HG03108 (cell line): ENCODE measurements around the gene NDUFC2.
"Not testable (repeated sequence)": the region's sequence is repeated elsewhere in the genome, so short reads cannot be mapped to it uniquely, and the experiment has no call there.

ENCODE experiments used
- ATAC-seq: cut with Tn5 transposase; IDR thresholded peaks from one replicate; pipeline ENCODE4 v1.9.1; 2021; ENCODE audit warnings: moderate library complexity; ENCODE audit not compliant: unreplicated experiment

Gene NDUFC2

DNA sequence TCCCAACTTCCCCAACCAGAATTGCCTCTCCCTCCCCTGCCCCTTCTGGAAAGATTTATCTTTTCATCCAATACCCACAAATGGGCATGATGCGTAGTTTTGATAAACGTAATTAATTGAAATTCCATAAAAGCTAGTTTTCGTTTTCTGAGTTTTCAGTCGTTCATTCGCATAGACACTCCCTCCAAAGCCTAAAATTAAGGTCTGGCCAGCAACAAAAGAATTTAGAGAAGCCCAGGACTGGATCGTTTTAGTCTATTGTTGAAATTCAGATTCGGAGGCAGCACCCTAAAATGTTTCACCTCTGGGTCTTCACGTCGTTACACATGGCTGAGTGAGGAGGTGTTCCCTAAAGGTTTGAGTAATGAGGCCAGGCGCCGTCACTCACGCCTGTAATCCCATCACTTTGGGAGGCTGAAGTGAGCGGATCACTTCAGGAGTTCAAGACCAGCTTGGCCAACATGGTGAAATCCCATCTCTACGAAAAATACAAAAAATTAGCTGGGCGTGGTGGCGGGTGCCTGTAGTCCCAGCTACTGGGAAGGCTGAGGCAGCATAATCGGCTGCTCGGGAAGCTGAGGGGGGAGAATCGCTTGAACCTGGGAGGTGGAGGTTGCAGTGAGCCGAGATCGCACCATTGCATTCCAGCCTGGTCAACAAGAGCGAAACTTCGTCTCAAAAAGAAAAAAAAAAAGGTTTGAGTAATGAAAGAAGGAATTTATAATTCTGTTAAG lies 589 bp upstream of the NDUFC2 start:
- no peak for ATAC-seq

DNA sequence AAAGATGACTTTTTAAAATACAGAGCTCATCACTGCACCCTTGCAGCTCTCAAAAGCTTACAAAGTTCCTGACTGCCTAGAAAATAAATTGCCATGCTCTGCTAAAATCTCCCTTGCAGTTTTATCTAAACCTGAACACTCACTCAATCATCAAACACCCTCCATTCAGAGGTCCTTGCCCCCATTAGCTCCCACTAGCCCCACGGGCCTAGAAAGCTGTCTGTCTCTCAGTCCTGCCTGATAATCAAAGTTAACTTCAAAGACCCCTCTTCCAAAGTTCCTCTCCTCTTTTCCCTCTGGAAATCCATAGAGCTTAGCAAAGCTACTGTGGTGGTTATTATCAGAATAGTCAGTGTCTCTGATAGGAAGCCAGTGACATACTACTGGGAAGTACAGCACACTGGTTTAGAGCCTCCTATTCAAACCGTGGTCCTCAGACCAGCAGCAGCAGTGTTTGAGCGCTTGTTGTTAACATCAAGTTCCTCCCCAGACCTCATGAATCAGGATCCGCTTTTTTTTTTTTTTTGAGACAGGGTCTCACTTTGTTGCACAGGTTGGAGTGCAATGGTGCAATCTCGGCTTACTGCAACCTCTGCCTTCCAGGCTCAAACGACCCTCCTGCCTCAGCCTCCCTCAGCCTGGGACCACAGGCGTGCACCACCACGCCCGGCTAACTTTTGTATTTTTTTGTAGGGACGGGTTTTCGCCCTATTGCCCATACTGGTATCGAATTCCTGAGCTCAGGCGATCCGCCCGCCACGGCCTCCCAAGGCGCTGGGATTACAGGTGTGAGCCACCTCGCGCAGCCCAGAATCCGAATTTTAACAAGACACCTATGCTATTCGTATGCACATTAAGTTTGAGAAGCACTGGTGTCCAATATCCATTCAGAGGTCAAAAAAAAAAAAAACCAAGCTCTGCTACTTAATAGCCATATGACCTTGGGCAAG lies 1.2 kb downstream of the NDUFC2 start:
- ATAC-seq, result no peak

DNA sequence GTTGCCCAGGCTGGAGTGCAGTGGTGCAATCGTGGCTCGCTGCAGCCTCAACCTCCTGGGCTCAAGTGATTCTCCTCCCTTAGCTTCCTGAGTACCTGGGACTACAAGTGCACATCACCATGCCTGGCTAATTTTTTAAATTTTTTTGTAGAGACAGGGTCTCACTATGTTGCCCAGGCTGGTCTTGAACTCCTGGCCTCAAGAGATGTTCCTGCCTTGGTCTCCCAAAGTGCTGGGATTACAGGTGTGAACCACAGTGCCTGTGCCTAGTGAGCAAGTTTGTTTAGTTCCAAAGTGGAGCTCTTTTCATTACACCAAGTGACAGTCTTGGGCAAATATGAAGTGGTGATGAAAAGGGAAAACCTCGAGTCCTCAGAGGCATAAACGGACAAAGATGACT lies 2.1 kb downstream of the NDUFC2 start:
- not testable (repeated sequence) for ATAC-seq

DNA sequence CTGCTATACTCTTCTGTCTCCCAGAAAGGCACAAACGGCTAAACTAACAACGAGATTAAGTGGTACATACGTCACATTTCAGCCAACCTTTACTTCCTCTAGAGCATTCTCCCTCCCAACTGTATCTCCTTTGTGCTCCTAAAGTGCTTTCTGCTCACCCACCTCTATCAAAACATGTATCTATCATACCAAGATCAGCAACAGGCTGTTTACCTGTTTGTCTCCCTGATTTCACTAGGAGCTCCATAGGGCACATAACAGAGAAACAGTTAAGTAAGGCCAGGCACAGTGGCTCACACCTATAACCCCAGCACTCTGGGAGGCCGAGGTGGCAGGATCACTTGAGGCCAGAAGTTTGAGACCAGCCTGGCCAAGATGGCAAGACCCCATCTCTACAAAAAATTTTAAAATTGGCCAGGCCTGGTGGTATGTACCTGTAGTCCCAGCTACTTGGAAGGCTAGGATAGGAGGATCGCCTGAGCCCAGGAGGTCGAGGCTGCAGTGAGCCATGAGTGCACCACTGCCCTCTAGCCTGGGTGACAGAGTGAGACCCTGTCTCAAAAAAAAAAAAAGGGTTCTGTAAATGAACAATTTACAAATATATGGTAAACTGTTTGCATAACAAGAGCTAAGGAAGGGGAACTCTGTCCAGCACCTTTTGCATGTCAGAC lies 2.8 kb downstream of the NDUFC2 start:
- ATAC-seq, result no peak

DNA sequence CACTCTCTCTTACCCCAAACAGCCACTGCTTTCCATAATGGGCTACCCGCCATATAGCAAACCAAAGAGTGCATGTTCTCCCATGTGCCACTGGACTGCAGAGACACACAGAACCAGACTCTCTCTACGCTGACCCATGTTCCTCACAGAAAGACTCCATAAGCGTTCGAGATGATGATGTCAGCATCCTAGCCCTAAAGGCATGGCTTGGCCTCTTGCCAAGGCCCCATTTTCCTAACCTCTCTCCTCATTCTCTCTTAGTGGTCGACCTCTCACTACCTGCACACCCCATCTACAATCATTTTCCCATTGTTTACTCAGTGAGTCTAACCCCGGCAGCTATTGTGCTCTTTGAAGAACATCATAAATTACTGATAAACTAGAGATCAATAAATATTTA lies 4.9 kb downstream of the NDUFC2 start:
- no peak for ATAC-seq

DNA sequence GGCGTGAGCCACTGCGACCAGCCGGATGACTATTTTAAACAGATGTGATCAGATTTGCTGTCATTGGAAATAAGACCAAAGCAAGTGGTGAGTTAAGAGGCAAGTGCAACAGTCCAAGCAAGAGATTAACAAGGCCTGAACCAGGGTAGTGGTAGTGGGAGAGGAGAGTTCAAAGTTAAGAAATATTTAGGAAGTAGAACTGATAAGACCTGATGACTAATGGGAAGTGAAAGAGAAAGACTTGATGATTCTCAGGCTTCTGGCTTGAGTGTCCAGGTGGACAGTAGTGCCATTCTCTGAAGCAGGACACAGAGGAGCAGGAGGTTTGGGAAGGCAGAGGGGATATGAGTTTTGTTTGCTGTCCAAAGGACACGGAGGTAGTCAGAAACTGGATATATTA lies 7.2 kb downstream of the NDUFC2 start:
- ATAC-seq, result no peak

DNA sequence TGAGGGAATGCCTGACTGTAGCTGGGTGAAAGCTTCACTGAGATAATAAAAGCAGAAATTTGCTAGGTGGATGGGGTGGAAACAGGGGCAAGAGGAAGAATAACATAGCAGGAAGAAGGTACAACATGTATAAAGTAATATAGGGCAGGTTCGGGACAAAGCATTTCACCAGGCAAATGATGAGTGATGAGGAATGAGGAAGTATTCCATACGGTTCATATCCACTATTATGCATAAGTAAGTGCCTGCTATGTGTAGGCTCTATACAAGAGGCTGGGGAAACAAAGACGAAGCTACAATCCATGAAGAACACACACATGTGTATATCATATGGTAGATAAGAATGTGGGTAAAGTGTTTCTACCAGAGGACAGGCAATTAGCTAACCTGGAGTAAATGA lies 7.9 kb downstream of the NDUFC2 start:
- ATAC-seq, result no peak

DNA sequence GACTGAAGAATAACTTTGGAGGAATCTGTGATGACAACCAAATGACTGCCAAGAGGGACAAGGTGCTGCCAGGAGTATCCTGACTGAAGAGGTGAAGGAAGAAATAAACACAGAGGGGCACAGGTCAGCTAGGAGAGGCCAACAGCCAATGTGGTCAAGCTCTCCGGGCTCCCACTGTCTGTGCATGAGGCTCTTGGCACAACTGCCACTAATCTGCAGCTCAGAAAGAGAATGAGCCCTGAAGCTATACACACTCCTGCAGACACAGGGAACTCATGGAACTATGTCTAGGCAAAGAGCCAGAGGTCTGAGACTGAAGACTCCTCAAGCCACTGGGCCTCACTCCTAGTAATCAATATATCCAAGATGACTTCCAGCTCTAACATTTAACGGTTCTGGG lies 9.0 kb downstream of the NDUFC2 start:
- ATAC-seq, result no peak

DNA sequence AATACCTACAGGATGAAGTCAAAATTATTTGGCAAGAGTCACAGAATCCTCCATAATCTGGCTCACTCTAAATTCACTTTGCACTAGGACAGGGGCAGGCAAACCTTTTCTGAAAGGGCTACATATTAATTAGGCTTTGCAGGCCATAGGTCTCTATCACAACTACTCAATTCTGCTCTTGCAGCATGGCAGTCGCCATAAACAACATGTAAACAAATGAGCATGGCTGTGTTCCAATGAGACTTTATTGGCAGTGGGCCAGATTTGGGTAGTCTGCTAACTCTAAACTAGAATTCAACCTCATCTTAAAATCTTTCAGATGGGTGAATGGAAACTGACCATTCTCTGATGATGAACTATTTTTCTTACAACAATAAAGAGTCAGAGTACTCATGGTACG lies 10.2 kb downstream of the NDUFC2 start:
- ATAC-seq, result no peak

DNA sequence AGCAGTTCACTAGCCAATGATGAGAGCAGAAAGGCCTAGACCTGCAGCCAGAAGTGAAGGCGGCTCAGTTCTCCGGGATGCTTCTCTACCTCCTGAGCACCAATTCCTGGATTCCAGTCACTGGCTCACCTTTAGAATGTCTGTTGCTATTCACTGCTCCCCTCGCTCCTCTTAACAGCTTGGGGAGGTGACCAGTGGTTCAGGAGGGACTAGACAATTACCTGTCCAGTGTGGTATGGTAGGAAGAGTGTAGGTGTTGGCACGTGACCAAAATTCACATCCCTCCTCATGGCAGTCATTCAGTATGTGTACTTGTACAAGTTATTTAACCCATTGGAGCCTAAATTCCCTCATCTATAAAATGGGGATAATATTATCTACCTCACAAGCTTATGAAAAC lies 12.0 kb downstream of the NDUFC2 start:
- no peak for ATAC-seq

DNA sequence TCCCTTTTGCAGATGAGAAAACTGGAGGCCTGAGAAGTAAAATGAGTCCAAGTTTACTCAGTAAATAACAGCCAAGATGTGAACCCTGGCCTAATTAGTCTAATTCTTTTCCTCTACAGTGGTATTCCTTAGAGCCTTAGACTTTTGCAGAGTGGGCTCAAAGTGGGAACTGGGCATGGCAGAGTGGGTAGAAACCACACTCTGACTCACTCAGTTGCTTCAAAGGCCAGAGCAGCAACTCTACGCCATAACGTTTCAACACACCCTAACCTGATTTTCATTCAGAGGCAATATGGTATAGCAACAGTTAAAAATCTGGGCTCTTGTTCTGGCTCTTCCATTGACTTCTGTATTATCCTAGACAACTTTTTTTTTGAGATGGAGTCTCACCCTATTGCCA lies 13.2 kb downstream of the NDUFC2 start:
- no peak for ATAC-seq

DNA sequence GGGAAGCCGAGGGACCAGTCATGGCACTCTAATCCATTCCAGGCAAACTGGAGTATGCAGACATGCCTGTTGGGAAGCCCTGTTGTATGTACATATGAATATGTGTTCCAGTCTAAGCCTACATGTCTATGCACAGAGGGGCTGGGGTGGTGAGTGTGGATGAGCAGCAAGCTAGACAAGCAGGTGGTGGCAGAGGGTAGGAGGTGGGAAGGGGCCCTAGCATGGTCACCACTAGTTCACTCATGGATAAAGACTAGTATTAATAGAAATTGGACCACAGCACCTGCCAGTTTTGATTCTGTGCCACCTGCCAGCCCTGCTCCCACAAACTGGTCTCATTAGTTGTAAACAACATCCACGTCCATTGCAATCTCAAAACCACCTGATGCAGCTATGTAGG lies 14.5 kb downstream of the NDUFC2 start:
- ATAC-seq, result no peak

DNA sequence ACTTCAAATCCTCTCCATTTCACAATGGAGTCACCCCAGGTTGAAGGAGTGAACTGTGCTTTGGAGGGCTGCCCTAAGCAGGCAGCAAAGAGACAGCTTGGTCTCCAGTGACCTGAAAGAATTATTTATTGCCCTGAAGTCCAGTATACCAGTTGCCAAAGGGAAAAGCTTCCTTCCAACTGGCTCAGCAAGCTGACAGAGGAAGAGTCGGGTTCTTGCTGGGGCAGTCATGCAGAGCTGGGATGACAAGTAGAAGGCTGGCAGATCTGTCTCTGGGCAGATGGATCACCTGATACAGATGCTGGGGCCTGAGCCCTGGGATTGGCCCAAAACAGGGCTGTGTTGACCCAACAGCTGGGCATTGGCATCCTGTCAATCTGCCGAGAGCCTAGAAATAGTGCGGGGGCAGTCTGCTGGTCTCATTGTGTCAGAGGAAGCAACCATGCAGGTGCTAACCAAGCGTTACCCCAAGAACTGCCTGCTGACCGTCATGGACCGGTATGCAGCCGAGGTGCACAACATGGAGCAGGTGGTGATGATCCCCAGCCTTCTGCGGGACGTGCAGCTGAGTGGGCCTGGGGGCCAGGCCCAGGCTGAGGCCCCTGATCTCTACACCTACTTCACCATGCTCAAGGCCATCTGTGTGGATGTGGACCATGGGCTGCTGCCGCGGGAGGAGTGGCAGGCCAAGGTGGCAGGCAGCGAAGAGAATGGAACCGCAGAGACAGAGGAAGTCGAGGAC lies 16.1 kb downstream of the NDUFC2 start, which contains the start of gene THRSP:
TSS of gene THRSP (plus strand) at position 422 of the 742 bp plus-strand sequence. CDS start at position 443, 21 bp downstream.
- ATAC-seq, result no peak

DNA sequence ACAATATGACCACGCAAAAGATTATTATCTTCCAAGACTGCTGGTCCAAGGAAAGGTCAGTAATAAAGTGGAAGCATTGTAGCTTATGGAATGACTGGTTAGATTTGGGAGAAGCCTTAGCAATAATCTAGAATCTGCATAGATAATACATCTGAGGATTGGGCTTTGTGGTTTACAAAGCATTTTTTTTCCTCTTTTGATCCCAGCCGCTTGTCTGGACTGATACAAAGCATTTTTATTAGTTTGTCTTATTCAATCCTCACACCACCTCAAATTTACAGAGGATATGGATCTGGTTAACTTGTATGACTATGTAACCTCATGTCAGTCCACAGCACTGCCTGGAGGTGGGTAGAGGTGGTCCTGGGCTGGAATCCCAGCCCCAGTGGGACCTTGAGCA lies 17.0 kb downstream of the NDUFC2 start:
- ATAC-seq, result no peak

DNA sequence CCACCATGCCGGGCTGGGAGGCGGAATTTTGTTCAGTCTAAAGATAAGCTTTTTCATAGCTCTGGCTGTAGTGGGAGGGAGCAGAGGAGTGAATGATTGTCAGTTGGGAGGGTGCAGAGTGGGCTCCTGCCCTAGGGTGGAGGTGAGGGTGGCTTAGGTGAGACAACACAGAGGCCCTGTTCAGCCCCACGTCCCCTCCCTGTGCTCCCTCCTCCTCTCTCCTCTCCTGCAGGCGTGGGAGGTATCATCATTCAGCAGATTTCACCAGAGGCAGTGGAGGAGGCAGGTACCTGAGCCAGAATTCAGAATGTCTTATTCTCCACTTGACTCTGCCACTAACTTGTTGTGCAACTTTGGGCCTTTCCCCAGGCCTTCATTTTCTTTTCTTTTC lies 17.7 kb downstream of the NDUFC2 start:
- no peak for ATAC-seq

DNA sequence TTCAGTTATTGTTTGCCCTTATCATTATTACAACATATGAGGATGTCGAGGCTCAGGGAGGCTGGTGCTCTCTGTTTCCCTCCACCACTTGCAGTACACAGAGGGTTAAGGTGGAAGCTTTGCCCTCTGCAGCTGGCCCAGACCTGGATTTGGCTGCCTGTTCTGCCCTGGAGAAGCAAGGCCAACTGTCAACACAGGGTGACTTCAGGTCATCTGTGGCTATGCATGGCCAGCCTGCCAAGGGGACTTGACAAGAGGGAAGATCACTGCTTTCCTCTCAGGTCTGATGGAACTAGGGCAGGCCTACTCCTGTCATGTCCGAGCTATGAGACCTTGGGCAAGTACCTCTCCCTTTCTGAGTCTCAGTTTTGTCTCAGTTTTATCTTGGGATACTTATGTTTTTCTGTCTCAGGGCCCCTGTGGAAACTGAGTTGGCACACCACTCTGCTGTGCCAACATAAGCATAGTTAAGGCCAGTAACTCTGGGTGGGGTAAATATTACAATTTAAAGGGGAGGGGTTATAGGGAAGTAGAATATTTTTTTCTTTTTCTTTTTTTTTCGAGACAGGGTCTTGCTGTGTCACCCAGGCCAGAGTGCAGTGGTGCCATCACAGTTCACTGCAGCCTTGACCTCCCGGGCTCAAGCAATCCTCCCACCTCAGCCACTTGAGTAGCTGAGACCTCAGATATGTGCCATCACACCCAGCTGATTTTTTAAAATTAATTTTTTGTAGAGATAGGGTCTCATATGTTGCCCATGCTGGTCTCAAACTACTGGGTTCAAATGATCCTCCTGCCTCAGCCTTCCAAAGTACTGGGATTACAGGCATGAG lies 18.4 kb downstream of the NDUFC2 start:
- no peak for ATAC-seq

DNA sequence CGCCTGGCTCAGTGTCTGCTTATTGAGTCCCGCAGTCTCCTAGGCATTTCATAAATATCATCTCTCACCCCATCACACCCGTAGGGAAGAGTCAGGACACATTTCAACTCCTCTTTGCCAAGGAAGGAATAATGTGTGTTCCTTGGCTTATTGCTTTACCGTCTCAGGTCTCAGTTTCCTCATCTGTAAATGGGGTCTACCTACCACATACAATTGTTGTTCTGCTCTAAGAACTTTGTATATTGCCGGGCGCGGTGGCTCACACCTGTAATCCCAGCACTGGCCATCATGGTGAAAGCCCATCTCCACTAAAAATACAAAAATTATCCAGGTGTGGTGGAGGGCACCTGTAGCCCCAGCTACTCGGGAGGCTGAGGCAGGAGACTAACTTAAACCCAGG lies 19.1 kb downstream of the NDUFC2 start:
- ATAC-seq, result no peak

DNA sequence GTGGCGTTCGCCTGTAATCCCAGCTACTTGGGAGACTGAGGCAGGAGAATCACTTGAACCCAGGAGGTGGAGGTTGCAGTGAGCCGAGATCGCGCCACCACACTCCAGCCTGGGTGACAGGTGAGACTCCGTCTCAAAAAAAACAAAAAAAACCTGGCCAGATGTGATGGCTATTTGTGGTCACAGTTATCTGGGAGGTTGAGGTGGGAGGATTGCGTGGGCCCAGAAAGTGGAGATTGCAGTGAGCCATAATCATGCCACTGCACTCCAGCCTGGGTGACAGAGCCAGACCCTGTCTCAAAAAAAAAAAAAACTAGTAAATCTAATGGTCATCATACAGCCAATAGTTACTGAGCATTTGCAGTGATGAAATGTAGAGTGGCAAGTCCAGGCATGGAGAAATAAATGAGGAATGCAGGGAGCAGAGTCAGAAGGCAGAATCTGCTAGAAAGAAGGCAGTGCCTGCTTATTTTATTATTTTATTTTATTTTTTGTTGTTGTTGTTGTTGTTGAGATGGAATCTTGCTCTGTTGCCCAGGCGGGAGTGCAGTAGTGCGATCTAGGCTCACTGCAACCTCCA lies 19.8 kb downstream of the NDUFC2 start:
- ATAC-seq, result not testable (repeated sequence)

DNA sequence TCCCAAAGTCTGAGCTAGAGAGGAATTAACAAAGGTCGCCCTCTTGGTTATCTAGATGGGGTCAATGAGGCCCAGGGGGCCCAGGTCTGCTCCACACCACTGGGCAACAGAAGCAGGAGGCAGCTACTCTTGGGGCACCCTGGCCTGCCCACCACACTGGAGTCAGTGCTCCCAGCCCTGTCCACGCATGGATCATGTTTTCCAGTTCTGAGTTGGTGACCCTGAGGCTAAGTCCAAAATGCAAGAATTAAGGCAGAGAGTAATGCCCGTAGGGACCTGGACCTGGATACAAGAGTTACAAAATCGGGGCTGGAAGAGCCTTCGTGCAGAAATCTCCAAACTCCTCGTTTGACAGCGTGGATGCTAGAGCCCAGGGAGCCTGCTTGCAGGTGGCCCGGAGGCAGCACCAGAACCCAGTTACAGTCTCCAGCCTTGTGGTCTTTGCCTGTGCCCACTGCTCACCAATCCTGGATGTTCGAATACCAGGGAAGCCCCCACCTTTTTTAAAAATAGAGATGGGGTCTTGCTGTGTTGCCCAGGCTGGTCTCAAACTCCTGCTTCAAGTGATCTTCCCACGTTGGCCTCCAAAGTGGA lies 22.1 kb downstream of the NDUFC2 start:
- no peak for ATAC-seq
